GM12878 (cell line): ENCODE measurements around the gene LIPM. TPM values are rescaled to one million over a fixed set of nuclear protein-coding genes. Genes with fewer than 3 reads are reported as not detected.

ENCODE experiments used
- ATAC-seq: fragments of 200-7000 bp; cut with Tn5 transposase; 3 replicates; pipeline ENCODE4 v1.9.1; 2020; ENCODE audit warnings: mild to moderate bottlenecking, moderate library complexity
- Bru-seq: library from RNA; stranded (reverse); fragments of 400-500 nt; gene quantifications from one replicate; lab custom pipeline; 2021; lab: Mats Ljungman, UMichigan
- BruChase-seq, 2 experiments: library from RNA; stranded (reverse); fragments of 400-500 nt; gene quantifications; one replicate each; lab custom pipeline; 2021; lab: Mats Ljungman, UMichigan
- BruUV-seq: library from RNA; stranded (reverse); fragments of 400-500 nt; replicated peaks from 2 replicates; lab custom pipeline; 2021; lab: Mats Ljungman, UMichigan
- CTCF ChIA-PET: fragments of 300-600 bp; sonication (Branson Sonifier 250); formaldehyde crosslinking; extraction: SDS; loops from one replicate; lab custom pipeline; 2021; ENCODE audit warnings: inconsistent platforms; lab: Yijun Ruan, JAX
- POLR2A ChIA-PET: fragments of 350-600 bp; formaldehyde crosslinking; extraction: SDS; loops from one replicate; lab custom pipeline; 2021; ENCODE audit warnings: inconsistent platforms; lab: Charles Lee
- RAD21 ChIA-PET: fragments of 300-600 bp; sonication (Branson Sonifier 250); formaldehyde crosslinking; loops from one replicate; lab custom pipeline; 2023; ENCODE audit warnings: antibody characterized with exemption; ENCODE audit not compliant: unreplicated experiment; lab: Charles Lee
- SMC1A ChIA-PET: fragments of 300-600 bp; sonication (Branson Sonifier 250); formaldehyde crosslinking; loops from one replicate; lab custom pipeline; 2023; ENCODE audit not compliant: unreplicated experiment, uncharacterized antibody; lab: Charles Lee
- DNase-seq: peaks from one replicate; pipeline ENCODE4 v3.0.0-alpha.2; 2011; ENCODE audit warnings: low read depth, low spot score
- FAIRE-seq: peaks from 3 replicates; lab custom pipeline; 2011; peaks lifted over from hg19 to GRCh38; lab: Jason Lieb, UNC
- H2AFZ ChIP-seq: 2 replicates; pipeline ENCODE4 v1.6.0; 2011; ENCODE audit warnings: low read depth, low read length, control low read depth; ENCODE audit not compliant: control insufficient read depth
- H3K27ac ChIP-seq: 2 replicates; pipeline ENCODE4 v1.5.1; 2011; ENCODE audit warnings: control low read depth; ENCODE audit not compliant: control insufficient read depth, insufficient read depth
- H3K27me3 ChIP-seq, 2 experiments: replicated peaks in 1 of 2; 2 replicates each; pipeline versions ENCODE4 v1.6.0 to v1.6.1; 2011; ENCODE audit warnings: low read length in 1 of 2; ENCODE audit not compliant: control insufficient read depth in 2 of 2, insufficient read depth in 2 of 2
- H3K36me3 ChIP-seq, 2 experiments: 2 replicates each; pipeline ENCODE4 v1.5.1; 2011; ENCODE audit warnings: low read length in 1 of 2; ENCODE audit not compliant: control insufficient read depth in 2 of 2, insufficient read depth in 2 of 2
- H3K4me1 ChIP-seq: 2 replicates; pipeline ENCODE4 v1.6.1; 2011; ENCODE audit warnings: mild to moderate bottlenecking, low read length, moderate library complexity, mixed read lengths; ENCODE audit not compliant: control insufficient read depth, insufficient read depth
- H3K4me2 ChIP-seq: 2 replicates; pipeline ENCODE4 v1.6.0; 2011; ENCODE audit warnings: control low read depth; ENCODE audit not compliant: control insufficient read depth, insufficient read depth
- H3K4me3 ChIP-seq: fragments of 200-600 bp; sonication (generic); 2 replicates; pipeline ENCODE4 v1.5.1; 2016
- H3K79me2 ChIP-seq: 2 replicates; pipeline ENCODE4 v1.6.0; 2011; ENCODE audit warnings: low read length; ENCODE audit not compliant: control insufficient read depth, insufficient read depth
- H3K9ac ChIP-seq: 2 replicates; pipeline ENCODE4 v1.8.0; 2011; ENCODE audit warnings: low read length, control low read depth, mixed read lengths; ENCODE audit not compliant: control insufficient read depth, insufficient read depth
- H3K9me3 ChIP-seq: replicated peaks from 3 replicates; pipeline ENCODE4 v1.5.1; 2011; ENCODE audit warnings: mild to moderate bottlenecking, low read length; ENCODE audit not compliant: control insufficient read depth, insufficient read depth
- H4K20me1 ChIP-seq: 2 replicates; pipeline ENCODE4 v1.6.0; 2011; ENCODE audit not compliant: control insufficient read depth, insufficient read depth
- CHD1 ChIP-seq: IDR thresholded peaks from 2 replicates; pipeline ENCODE4 v1.6.1; 2012; ENCODE audit warnings: low read depth, low read length, improper control_type of control experiment
- CHD4 ChIP-seq: fragments of 200-600 bp; sonication (generic); IDR thresholded peaks from 2 replicates; pipeline ENCODE4 v1.6.1; 2016; ENCODE audit warnings: mild to moderate bottlenecking
- HDAC6 ChIP-seq: fragments of 200-600 bp; sonication (generic); IDR thresholded peaks from one replicate; pipeline ENCODE4 v1.8.0; 2017; ENCODE audit warnings: antibody characterized with exemption; ENCODE audit not compliant: unreplicated experiment
- RFX5 ChIP-seq: IDR thresholded peaks from 2 replicates; pipeline ENCODE4 v1.6.1; 2011; ENCODE audit warnings: low read depth, low read length, improper control_type of control experiment
- SMAD1 ChIP-seq: fragments of 450-650 bp; IDR thresholded peaks from 2 replicates; pipeline ENCODE4 v1.6.1; 2018; ENCODE audit warnings: mild to moderate bottlenecking, low read depth; ENCODE audit not compliant: partially characterized antibody
- ZBED1 ChIP-seq: IDR thresholded peaks from 2 replicates; pipeline ENCODE4 v1.6.1; 2016; ENCODE audit warnings: borderline replicate concordance
- WGBS: methylation state at CpG from one replicate; pipeline ENCODE4 v1.1.6; 2016; ENCODE audit warnings: low lambda C conversion rate; ENCODE audit not compliant: insufficient replicate concordance, insufficient coverage; ENCODE audit errors: missing lambda C conversion rate; 5-methylcytosine and 5-hydroxymethylcytosine counted together
- in situ Hi-C: fragments of 300-500 bp; cut with MboI; formaldehyde crosslinking; loops from 9 replicates; pipeline ENCODE4 v1.14.3; 2018; ENCODE audit warnings: mixed read lengths
- intact Hi-C: fragments of 100-400 bp; cut with micrococcal nuclease; formaldehyde crosslinking; loops from one replicate; pipeline ENCODE4 v1.14.2; 2022; ENCODE audit not compliant: unreplicated experiment
- long read RNA-seq, 2 experiments: library from polyadenylated mRNA; unstranded; transcript quantifications; one replicate each; pipeline ENCODE4 v2.0.0, GENCODE V29; 2019 to 2020
- polyA minus RNA-seq, 3 experiments: library from RNA; depleted of rRNA, polyadenylated mRNA; stranded (reverse); fragments of >200 nt; gene quantifications; 2 replicates each; pipeline ENCODE4 v1.2.3, GENCODE V29; 2011
- polyA plus RNA-seq, 11 experiments: library from polyadenylated mRNA; depleted of rRNA in 4 of 11; unstranded in 6 of 11; stranded (reverse) in 5 of 11; fragments of >200 nt; fragmentation: Nextera tagmentation in 4 of 11; fragmentation: Illumina TruSeq in 1 of 11; extraction: Ambion mirVana in 4 of 11; extraction: Trizol in 1 of 11; gene quantifications; 1 replicate in 1 of 11; 2 replicates in 10 of 11; pipeline versions ENCODE4 v1.2.1 to v1.2.3, GENCODE V29; 2011 to 2016; ENCODE audit warnings: inconsistent platforms in 2 of 11, missing spikeins in 2 of 11, low read depth in 1 of 11
- total RNA-seq, 4 experiments: library from RNA; depleted of rRNA in 3 of 4; stranded (reverse); fragments of >200 nt in 3 of 4; fragmentation: Illumina TruSeq in 1 of 4; extraction: Trizol in 1 of 4; gene quantifications; 2 replicates each; pipeline versions ENCODE4 v1.2.1 to v1.2.3, GENCODE V29; 2013 to 2021
- TF ChIP-seq, protein P1 (sequence below): fragments of 450-650 bp; IDR thresholded peaks from 2 replicates; pipeline ENCODE4 v1.6.1; 2017; ENCODE audit warnings: mild to moderate bottlenecking
- TF ChIP-seq, protein P2 (sequence below): fragments of 450-650 bp; IDR thresholded peaks from 2 replicates; pipeline ENCODE4 v1.6.1; 2017; ENCODE audit warnings: mild to moderate bottlenecking, moderate library complexity
- TF ChIP-seq, protein P3 (sequence below): IDR thresholded peaks from 2 replicates; pipeline ENCODE4 v1.6.1; 2012; ENCODE audit warnings: low read depth, low read length, improper control_type of control experiment

LIPM gene, protein sequence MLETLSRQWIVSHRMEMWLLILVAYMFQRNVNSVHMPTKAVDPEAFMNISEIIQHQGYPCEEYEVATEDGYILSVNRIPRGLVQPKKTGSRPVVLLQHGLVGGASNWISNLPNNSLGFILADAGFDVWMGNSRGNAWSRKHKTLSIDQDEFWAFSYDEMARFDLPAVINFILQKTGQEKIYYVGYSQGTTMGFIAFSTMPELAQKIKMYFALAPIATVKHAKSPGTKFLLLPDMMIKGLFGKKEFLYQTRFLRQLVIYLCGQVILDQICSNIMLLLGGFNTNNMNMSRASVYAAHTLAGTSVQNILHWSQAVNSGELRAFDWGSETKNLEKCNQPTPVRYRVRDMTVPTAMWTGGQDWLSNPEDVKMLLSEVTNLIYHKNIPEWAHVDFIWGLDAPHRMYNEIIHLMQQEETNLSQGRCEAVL
- not detected in 2 replicates for total RNA-seq (2013; cell fraction: nucleolus; rRNA removed)
- total RNA-seq (2014; rRNA removed), result not detected in 2 replicates
- total RNA-seq (2014; rRNA removed; fragmentation: Illumina TruSeq; extraction: Trizol), result not detected in 2 replicates
- not detected in 2 replicates for total RNA-seq (2021)
- polyA plus RNA-seq (2011; ENCODE audit: low read depth), result not detected
- polyA plus RNA-seq (2011; rRNA removed), result not detected in 2 replicates
- not detected in 2 replicates for polyA plus RNA-seq (2011; cell fraction: cytosol; rRNA removed)
- not detected in 2 replicates for polyA plus RNA-seq (2011; cell fraction: nucleus; rRNA removed)
- not detected in 2 replicates for polyA plus RNA-seq (2012)
- not detected in 2 replicates for polyA plus RNA-seq (2014; fragmentation: Illumina TruSeq; extraction: Trizol)
- polyA plus RNA-seq (2014; fragmentation: Nextera tagmentation; extraction: Ambion mirVana), result not detected
- not detected in 2 replicates for polyA plus RNA-seq (2014; rRNA removed)
- not detected for polyA plus RNA-seq (2016; fragmentation: Nextera tagmentation; extraction: Ambion mirVana)
- not detected in 2 replicates for polyA minus RNA-seq (2011; rRNA and poly(A)+ RNA removed)
- not detected in 2 replicates for polyA minus RNA-seq (2011; cell fraction: cytosol; rRNA and poly(A)+ RNA removed)
- polyA minus RNA-seq (2011; cell fraction: nucleus; rRNA and poly(A)+ RNA removed), result not detected in 2 replicates
- Bru-seq, nascent RNA, result not detected
- BruChase-seq, experiment 1, labeled RNA remaining after a 6-hour chase, result not detected
- BruChase-seq, experiment 2, labeled RNA remaining after a 2-hour chase, result not detected
- long read RNA-seq, experiment 1, result 0 reads
- long read RNA-seq, experiment 2, result 0 reads

DNA sequence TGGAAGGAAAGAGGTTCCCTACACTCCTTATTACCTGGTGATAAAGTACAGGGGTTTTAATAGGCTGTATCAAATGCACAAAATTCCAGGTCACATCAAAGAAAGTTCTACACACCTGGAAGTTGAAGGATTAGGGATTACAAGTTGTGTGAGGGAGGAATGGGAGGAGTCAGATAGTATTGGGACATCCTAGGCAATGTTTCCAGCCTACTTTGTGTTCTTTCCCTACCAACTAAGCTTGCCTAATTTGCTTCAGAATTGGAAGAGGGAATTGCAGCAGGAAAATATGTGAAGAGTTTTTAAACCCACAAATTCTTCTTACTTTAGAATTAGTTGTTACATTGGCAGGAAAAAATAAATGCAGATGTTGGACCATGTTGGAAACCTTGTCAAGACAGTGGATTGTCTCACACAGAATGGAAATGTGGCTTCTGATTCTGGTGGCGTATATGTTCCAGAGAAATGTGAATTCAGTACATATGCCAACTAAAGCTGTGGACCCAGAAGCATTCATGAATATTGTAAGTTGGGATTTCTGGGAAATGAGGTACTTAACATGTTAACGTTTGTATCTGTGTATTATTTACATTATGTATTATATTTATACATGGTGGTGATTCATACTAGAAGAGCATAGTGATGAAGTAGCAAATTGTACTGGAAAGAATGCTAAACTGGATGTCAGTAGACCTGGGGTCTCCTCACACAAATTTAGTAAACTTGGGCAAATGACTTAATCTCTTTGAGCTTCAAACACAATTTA lies at the start of gene LIPM:
Gene LIPM, plus strand, starts transcription at position 208 of the 763 bp plus-strand sequence. Its CDS starts 167 bp downstream, at position 375.
- FAIRE-seq (no peak), ATAC-seq (no peak), DNase-seq (no peak)
- Histone ChIP-seq H3K4me2 (no peak within 1 kb of the TSS), H3K27me3 (no peaks in the 10 kb centered on the region), H3K9ac (no peak within 1 kb of the TSS), H3K79me2 (no peaks in the 10 kb centered on the region), H2AFZ (no peak within 1 kb of the TSS), H4K20me1 (no peaks in the 10 kb centered on the region), H3K27ac (no peak within 1 kb of the TSS), H3K9me3 (no peaks in the 10 kb centered on the region), H3K36me3 (no peaks in the 10 kb centered on the region), H3K4me3 (no peak within 1 kb of the TSS), H3K4me1 (no peaks in the 10 kb centered on the region)
- ChIA-PET CTCF (interaction anchor here (0.6 kb wide), 1 partner anchor 8 kb away, joined by 3 read pairs; no protein-coding TSS in a partner anchor), SMC1A (no interaction called here), RAD21 (interaction anchor here (1.2 kb wide), 1 partner anchor 74 kb away, joined by 4 read pairs; no protein-coding TSS in a partner anchor), POLR2A (no interaction called here)
- intact Hi-C loops (no loop called here), in situ Hi-C loops (no loop called here)
- WGBS, result 37% methylated on average over 2 of the region's 2 CpGs
- BruUV-seq, result no TSS peak
- TF ChIP-seq, protein P1, sequence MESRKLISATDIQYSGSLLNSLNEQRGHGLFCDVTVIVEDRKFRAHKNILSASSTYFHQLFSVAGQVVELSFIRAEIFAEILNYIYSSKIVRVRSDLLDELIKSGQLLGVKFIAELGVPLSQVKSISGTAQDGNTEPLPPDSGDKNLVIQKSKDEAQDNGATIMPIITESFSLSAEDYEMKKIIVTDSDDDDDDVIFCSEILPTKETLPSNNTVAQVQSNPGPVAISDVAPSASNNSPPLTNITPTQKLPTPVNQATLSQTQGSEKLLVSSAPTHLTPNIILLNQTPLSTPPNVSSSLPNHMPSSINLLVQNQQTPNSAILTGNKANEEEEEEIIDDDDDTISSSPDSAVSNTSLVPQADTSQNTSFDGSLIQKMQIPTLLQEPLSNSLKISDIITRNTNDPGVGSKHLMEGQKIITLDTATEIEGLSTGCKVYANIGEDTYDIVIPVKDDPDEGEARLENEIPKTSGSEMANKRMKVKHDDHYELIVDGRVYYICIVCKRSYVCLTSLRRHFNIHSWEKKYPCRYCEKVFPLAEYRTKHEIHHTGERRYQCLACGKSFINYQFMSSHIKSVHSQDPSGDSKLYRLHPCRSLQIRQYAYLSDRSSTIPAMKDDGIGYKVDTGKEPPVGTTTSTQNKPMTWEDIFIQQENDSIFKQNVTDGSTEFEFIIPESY, result no peak
- TF ChIP-seq SMAD1 (no peak), RFX5 (no peak), HDAC6 (no peak), CHD1 (no peak), CHD4 (no peak), ZBED1 (no peak)
- TF ChIP-seq, protein P2, sequence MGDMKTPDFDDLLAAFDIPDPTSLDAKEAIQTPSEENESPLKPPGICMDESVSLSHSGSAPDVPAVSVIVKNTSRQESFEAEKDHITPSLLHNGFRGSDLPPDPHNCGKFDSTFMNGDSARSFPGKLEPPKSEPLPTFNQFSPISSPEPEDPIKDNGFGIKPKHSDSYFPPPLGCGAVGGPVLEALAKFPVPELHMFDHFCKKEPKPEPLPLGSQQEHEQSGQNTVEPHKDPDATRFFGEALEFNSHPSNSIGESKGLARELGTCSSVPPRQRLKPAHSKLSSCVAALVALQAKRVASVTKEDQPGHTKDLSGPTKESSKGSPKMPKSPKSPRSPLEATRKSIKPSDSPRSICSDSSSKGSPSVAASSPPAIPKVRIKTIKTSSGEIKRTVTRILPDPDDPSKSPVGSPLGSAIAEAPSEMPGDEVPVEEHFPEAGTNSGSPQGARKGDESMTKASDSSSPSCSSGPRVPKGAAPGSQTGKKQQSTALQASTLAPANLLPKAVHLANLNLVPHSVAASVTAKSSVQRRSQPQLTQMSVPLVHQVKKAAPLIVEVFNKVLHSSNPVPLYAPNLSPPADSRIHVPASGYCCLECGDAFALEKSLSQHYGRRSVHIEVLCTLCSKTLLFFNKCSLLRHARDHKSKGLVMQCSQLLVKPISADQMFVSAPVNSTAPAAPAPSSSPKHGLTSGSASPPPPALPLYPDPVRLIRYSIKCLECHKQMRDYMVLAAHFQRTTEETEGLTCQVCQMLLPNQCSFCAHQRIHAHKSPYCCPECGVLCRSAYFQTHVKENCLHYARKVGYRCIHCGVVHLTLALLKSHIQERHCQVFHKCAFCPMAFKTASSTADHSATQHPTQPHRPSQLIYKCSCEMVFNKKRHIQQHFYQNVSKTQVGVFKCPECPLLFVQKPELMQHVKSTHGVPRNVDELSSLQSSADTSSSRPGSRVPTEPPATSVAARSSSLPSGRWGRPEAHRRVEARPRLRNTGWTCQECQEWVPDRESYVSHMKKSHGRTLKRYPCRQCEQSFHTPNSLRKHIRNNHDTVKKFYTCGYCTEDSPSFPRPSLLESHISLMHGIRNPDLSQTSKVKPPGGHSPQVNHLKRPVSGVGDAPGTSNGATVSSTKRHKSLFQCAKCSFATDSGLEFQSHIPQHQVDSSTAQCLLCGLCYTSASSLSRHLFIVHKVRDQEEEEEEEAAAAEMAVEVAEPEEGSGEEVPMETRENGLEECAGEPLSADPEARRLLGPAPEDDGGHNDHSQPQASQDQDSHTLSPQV, result no peak
- TF ChIP-seq, protein P3, sequence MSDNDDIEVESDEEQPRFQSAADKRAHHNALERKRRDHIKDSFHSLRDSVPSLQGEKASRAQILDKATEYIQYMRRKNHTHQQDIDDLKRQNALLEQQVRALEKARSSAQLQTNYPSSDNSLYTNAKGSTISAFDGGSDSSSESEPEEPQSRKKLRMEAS, result no peak
- TF ChIP-seq, all 136 proteins: peak for 0
